Hepatocyte (in vitro differentiated cells): ENCODE measurements around the gene MRPL50. TPM values are rescaled to one million over a fixed set of nuclear protein-coding genes. Genes with fewer than 3 reads are reported as not detected.

Source experiments
- DNase-seq: peaks from one replicate; pipeline ENCODE4 v3.0.0-alpha.2; 2016; ENCODE audit warnings: low spot score
- H2AFZ ChIP-seq: fragments of 200-600 bp; sonication (generic); 2 replicates; pipeline ENCODE4 v1.6.0; 2016; ENCODE audit warnings: antibody characterized with exemption, mild to moderate bottlenecking
- H3K27ac ChIP-seq: fragments of 200-600 bp; sonication (generic); 2 replicates; pipeline ENCODE4 v1.5.1; 2016; ENCODE audit warnings: mild to moderate bottlenecking
- H3K27me3 ChIP-seq: fragments of 200-600 bp; sonication (generic); 2 replicates; pipeline ENCODE4 v1.6.1; 2016
- H3K36me3 ChIP-seq: fragments of 200-600 bp; sonication (generic); replicated peaks from 2 replicates; pipeline ENCODE4 v1.5.1; 2016; ENCODE audit warnings: low read depth; ENCODE audit not compliant: insufficient read depth
- H3K4me1 ChIP-seq: fragments of 200-600 bp; sonication (generic); 2 replicates; pipeline ENCODE4 v1.5.1; 2016; ENCODE audit warnings: mild to moderate bottlenecking, moderate library complexity; ENCODE audit not compliant: insufficient read depth
- H3K4me2 ChIP-seq: fragments of 200-600 bp; sonication (generic); 2 replicates; pipeline ENCODE4 v1.6.0; 2016
- H3K4me3 ChIP-seq: fragments of 200-600 bp; sonication (generic); 2 replicates; pipeline ENCODE4 v1.5.1; 2016; ENCODE audit warnings: mild to moderate bottlenecking
- H3K79me2 ChIP-seq: fragments of 200-600 bp; sonication (generic); 2 replicates; pipeline ENCODE4 v1.6.0; 2017; ENCODE audit warnings: mild to moderate bottlenecking
- H3K9me2 ChIP-seq: fragments of 200-600 bp; sonication (generic); replicated peaks from 2 replicates; pipeline ENCODE4 v1.6.0; 2017; ENCODE audit warnings: mild to moderate bottlenecking; ENCODE audit not compliant: insufficient read depth
- H3K9me3 ChIP-seq: fragments of 200-600 bp; sonication (generic); 2 replicates; pipeline ENCODE4 v1.5.1; 2016; ENCODE audit warnings: low read depth, mild to moderate bottlenecking
- H4K20me1 ChIP-seq: fragments of 200-600 bp; sonication (generic); 2 replicates; pipeline ENCODE4 v1.6.0; 2016; ENCODE audit warnings: mild to moderate bottlenecking; ENCODE audit not compliant: insufficient read depth, poor library complexity, severe bottlenecking
- EZH2 ChIP-seq: fragments of 200-600 bp; sonication (generic); IDR thresholded peaks from 2 replicates; pipeline ENCODE4 v1.6.1; 2016; ENCODE audit warnings: antibody characterized with exemption, mild to moderate bottlenecking, borderline replicate concordance
- EZH2phosphoT487 ChIP-seq: fragments of 200-600 bp; sonication (generic); IDR thresholded peaks from one replicate; pipeline ENCODE4 v1.6.1; 2018; ENCODE audit warnings: antibody characterized with exemption, mild to moderate bottlenecking, low read depth, moderate library complexity; ENCODE audit not compliant: unreplicated experiment, severe bottlenecking
- WGBS: methylation state at CpG from one replicate; pipeline ENCODE4 v1.1.6; 2016; ENCODE audit warnings: low lambda C conversion rate; ENCODE audit errors: missing lambda C conversion rate; 5-methylcytosine and 5-hydroxymethylcytosine counted together
- polyA plus RNA-seq: library from polyadenylated mRNA; unstranded; fragments of >200 nt; fragmentation: Nextera tagmentation; extraction: Ambion mirVana; gene quantifications from 2 replicates; pipeline ENCODE4 v1.2.1, GENCODE V29; 2016
- total RNA-seq: library from RNA; depleted of rRNA; stranded (reverse); fragments of >200 nt; gene quantifications from 2 replicates; pipeline ENCODE4 v1.2.3, GENCODE V29; 2014
- TF ChIP-seq, protein P1 (sequence below): fragments of 200-600 bp; sonication (generic); IDR thresholded peaks from 2 replicates; pipeline ENCODE4 v1.5.1; 2016; ENCODE audit warnings: antibody characterized with exemption, mild to moderate bottlenecking; ENCODE audit not compliant: poor library complexity

Gene MRPL50
- total and polyA plus RNA-seq, 2 experiments from 2014 or later, result 22.8 to 23.7 TPM

DNA sequence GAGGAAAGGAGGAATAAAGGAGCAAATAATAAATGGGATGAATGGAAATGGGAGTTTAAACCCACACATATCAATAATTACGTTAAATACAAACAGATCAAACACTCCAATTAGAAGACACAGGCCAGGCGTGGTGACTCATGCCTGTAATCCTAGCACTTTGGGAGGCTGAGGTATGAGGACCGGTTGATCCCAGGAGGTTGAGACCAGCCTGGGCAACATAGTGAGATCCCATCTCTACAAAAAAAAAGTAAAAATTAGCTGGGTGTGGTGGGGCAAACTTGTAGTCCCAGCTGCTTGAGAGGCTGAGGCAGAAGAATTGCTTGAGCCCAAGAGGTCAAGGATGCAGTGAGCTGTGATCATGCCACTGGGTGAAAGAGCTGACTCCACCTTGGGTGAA, 17.3 kb downstream of the MRPL50 start:
- 92% methylated on average over 3 of the region's 3 CpGs for WGBS
- Histone ChIP-seq H3K4me2 (peak overlapping the region; percentile 27), H4K20me1 (no peaks in the 10 kb centered on the region), H2AFZ (no peak overlapping the region), H3K36me3 (no peaks in the 10 kb centered on the region), H3K79me2 (no peaks in the 10 kb centered on the region), H3K9me2 (no peaks in the 10 kb centered on the region), H3K27me3 (no peaks in the 10 kb centered on the region), H3K27ac (peak overlapping the region; percentile 24), H3K4me1 (no peaks in the 10 kb centered on the region), H3K9me3 (no peaks in the 10 kb centered on the region), H3K4me3 (no peak overlapping the region)
- no peak for TF ChIP-seq EZH2phosphoT487
- TF ChIP-seq, protein P1, sequence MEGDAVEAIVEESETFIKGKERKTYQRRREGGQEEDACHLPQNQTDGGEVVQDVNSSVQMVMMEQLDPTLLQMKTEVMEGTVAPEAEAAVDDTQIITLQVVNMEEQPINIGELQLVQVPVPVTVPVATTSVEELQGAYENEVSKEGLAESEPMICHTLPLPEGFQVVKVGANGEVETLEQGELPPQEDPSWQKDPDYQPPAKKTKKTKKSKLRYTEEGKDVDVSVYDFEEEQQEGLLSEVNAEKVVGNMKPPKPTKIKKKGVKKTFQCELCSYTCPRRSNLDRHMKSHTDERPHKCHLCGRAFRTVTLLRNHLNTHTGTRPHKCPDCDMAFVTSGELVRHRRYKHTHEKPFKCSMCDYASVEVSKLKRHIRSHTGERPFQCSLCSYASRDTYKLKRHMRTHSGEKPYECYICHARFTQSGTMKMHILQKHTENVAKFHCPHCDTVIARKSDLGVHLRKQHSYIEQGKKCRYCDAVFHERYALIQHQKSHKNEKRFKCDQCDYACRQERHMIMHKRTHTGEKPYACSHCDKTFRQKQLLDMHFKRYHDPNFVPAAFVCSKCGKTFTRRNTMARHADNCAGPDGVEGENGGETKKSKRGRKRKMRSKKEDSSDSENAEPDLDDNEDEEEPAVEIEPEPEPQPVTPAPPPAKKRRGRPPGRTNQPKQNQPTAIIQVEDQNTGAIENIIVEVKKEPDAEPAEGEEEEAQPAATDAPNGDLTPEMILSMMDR, result no peak
- no peak for TF ChIP-seq EZH2
- no peak for DNase-seq

DNA sequence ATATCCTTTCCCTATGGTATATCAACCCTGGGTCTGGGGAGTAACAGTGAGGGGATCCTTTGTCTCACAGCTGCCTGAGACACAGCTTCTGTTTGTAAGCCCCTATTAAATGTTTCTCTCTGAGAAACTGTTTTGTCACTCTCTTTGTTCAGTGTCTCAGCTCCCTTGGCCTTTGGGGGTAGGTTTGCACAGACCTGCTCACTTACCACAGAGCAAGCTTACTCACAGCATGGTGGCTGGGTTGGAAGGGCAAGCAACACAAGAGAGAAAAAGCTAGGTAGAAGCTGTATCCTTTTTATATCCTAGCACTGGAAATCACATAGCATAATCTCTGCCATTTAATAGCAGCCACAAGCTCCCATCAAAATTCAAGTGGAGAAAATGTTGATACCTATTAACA, 18.1 kb downstream of the MRPL50 start:
- no peak overlapping the region for H3K27ac ChIP-seq
- no peaks in the 10 kb centered on the region for H3K4me1 ChIP-seq
- H3K9me3 ChIP-seq, result no peaks in the 10 kb centered on the region
- no peaks in the 10 kb centered on the region for H3K27me3 ChIP-seq
- no peak for DNase-seq
- no peak overlapping the region for H3K4me3 ChIP-seq
- H3K36me3 ChIP-seq, result no peaks in the 10 kb centered on the region
- no peaks in the 10 kb centered on the region for H4K20me1 ChIP-seq
- no peaks in the 10 kb centered on the region for H3K9me2 ChIP-seq
- no peak for TF ChIP-seq EZH2phosphoT487
- no peak for TF ChIP-seq EZH2
- TF ChIP-seq, protein P1, result no peak
- no peaks in the 10 kb centered on the region for H3K79me2 ChIP-seq
- no peak overlapping the region for H2AFZ ChIP-seq
- no peak overlapping the region for H3K4me2 ChIP-seq

DNA sequence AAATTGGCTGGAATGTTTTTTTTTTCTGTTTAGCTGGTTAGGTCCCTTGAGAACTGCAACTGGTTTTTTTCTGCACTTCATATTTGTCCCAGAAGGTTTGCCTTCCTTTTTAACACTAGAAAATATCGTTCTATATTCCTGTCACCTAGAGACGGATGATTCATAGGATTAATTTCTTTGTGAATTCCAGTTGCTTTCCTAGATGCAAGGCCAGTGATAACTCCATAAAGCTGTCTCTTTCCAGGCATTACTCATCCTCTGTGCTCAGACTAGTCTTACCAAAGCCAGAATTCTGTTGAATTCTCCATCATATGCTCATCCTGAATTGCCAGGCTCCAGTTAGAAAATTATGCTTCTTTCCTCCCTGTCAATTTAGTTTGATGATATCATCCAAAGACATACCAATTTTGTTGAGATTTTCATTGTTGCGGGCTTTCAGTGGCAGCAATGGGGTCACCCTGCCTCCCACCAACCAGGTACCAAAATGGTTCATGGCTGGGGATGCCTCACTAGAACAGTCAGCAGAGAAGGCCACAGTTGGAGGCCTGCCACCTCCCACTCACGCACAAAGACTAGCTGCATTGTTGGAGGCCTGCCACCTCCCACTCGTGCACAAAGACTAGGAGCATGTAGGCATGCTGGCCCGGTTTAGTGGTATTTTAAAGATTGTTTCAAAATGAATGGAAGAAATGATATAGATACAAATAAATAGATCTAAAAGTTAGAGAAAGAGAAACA, 22.1 kb downstream of the MRPL50 start:
- no peak overlapping the region for H2AFZ ChIP-seq
- no peak overlapping the region for H3K27ac ChIP-seq

More for the DNA sequence above, 22.1 kb downstream of the MRPL50 start:
- 91% methylated on average over 6 of the region's 6 CpGs for WGBS
- TF ChIP-seq EZH2 (no peak), EZH2phosphoT487 (no peak)
- TF ChIP-seq, protein P1, result no peak
- no peaks in the 10 kb centered on the region for H3K9me3 ChIP-seq
- H3K9me2 ChIP-seq, result no peaks in the 10 kb centered on the region
- H3K4me1 ChIP-seq, result no peaks in the 10 kb centered on the region
- DNase-seq, result no peak
- no peak overlapping the region for H3K4me2 ChIP-seq
- no peaks in the 10 kb centered on the region for H4K20me1 ChIP-seq
- no peaks in the 10 kb centered on the region for H3K79me2 ChIP-seq
- H3K4me3 ChIP-seq, result no peak overlapping the region
- H3K36me3 ChIP-seq, result no peaks in the 10 kb centered on the region
- H3K27me3 ChIP-seq, result no peaks in the 10 kb centered on the region
